H1 (cell line): ENCODE measurements around the gene MT1X. TPM values are rescaled to one million over a fixed set of nuclear protein-coding genes. Genes with fewer than 3 reads are reported as not detected.

Experiments used
- CTCF ChIA-PET: fragments of 300-600 bp; sonication (Branson Sonifier 250); formaldehyde crosslinking; loops from one replicate; lab custom pipeline; 2021; ENCODE audit not compliant: partially characterized antibody; lab: Charles Lee
- POLR2A ChIA-PET: fragments of 300-600 bp; sonication (Branson Sonifier 250); formaldehyde crosslinking; loops from one replicate; lab custom pipeline; 2021; ENCODE audit warnings: inconsistent platforms; ENCODE audit not compliant: partially characterized antibody; lab: Charles Lee
- DNase-seq, 2 experiments: peaks; one replicate each; pipeline versions ENCODE4 v3.0.0 to v3.0.0-alpha.2; 2010 to 2022; ENCODE audit warnings: low spot score in 2 of 2, low read depth in 1 of 2, mixed read lengths in 1 of 2
- FAIRE-seq: peaks from 2 replicates; lab custom pipeline; 2011; peaks lifted over from hg19 to GRCh38; lab: Jason Lieb, UNC
- H2AFZ ChIP-seq: 2 replicates; pipeline ENCODE4 v1.8.1; 2012; ENCODE audit warnings: low read length, inconsistent platforms
- H2AK5ac ChIP-seq: 2 replicates; pipeline ENCODE4 v1.6.1; 2013; ENCODE audit warnings: low read depth, low read length
- H2BK120ac ChIP-seq: replicated peaks from 2 replicates; pipeline ENCODE3; 2013; ENCODE audit warnings: low read depth, low read length, inconsistent platforms
- H2BK12ac ChIP-seq: 2 replicates; pipeline ENCODE4 v1.6.1; 2013; ENCODE audit warnings: low read depth, low read length
- H2BK15ac ChIP-seq: 2 replicates; pipeline ENCODE4 v1.6.1; 2013; ENCODE audit warnings: low read length
- H2BK20ac ChIP-seq: 2 replicates; pipeline ENCODE4 v1.6.1; 2013; ENCODE audit warnings: low read length
- H2BK5ac ChIP-seq: 2 replicates; pipeline ENCODE4 v1.6.1; 2013; ENCODE audit warnings: low read depth, low read length
- H3K14ac ChIP-seq: 2 replicates; pipeline ENCODE4 v1.6.1; 2013; ENCODE audit warnings: inconsistent platforms; ENCODE audit not compliant: insufficient read length
- H3K18ac ChIP-seq: 2 replicates; pipeline ENCODE4 v1.6.1; 2013; ENCODE audit warnings: low read length; ENCODE audit errors: extremely low read depth
- H3K23ac ChIP-seq: 2 replicates; pipeline ENCODE4 v1.6.1; 2013; ENCODE audit warnings: inconsistent platforms; ENCODE audit not compliant: insufficient read length
- H3K23me2 ChIP-seq: 2 replicates; pipeline ENCODE4 v1.6.1; 2013; ENCODE audit warnings: low read depth, low read length
- H3K27ac ChIP-seq: 2 replicates; pipeline ENCODE4 v1.6.1; 2011; ENCODE audit warnings: low read depth, low read length, inconsistent platforms
- H3K27me3 ChIP-seq, 4 experiments: replicated peaks in 1 of 4; 1 replicate in 1 of 4; 2 replicates in 3 of 4; pipeline versions ENCODE4 v1.6.1 to v1.8.1; 2011 to 2013; ENCODE audit warnings: low read length in 3 of 4, mild to moderate bottlenecking in 3 of 4, inconsistent platforms in 2 of 4, mixed read lengths in 2 of 4, moderate library complexity in 1 of 4; ENCODE audit not compliant: control insufficient read depth in 3 of 4, insufficient read depth in 3 of 4; ENCODE audit errors: extremely low read depth in 1 of 4
- H3K36me3 ChIP-seq, 4 experiments: 2 replicates each; pipeline versions ENCODE4 v1.6.1 to v1.8.1; 2011 to 2013; ENCODE audit warnings: mild to moderate bottlenecking in 4 of 4, low read length in 3 of 4, moderate library complexity in 2 of 4, control low read depth in 1 of 4, inconsistent platforms in 1 of 4; ENCODE audit not compliant: insufficient read depth in 4 of 4, control insufficient read depth in 2 of 4
- H3K4ac ChIP-seq: replicated peaks from 2 replicates; pipeline ENCODE3; 2013; ENCODE audit warnings: low read length, low read depth, mixed read lengths, inconsistent platforms; ENCODE audit not compliant: insufficient read length
- H3K4me1 ChIP-seq, 4 experiments: replicated peaks in 1 of 4; 1 replicate in 1 of 4; 2 replicates in 3 of 4; pipeline versions ENCODE4 v1.6.1 to v1.8.1; 2011 to 2013; ENCODE audit warnings: low read length in 3 of 4, inconsistent platforms in 2 of 4, mixed read lengths in 1 of 4; ENCODE audit not compliant: insufficient read depth in 4 of 4, control insufficient read depth in 3 of 4
- H3K4me2 ChIP-seq, 2 experiments: 2 replicates each; pipeline versions ENCODE4 v1.6.1 to v1.8.1; 2011 to 2013; ENCODE audit warnings: low read depth in 2 of 2, low read length in 2 of 2, control low read depth in 1 of 2, inconsistent platforms in 1 of 2, mild to moderate bottlenecking in 1 of 2; ENCODE audit not compliant: insufficient read depth in 1 of 2
- H3K4me3 ChIP-seq, 4 experiments: fragments of 200-600, 300-600 bp in 1 of 4; sonication (generic), shearing (Covaris generic), sonication (Bioruptor Twin) in 1 of 4; 2 replicates each; pipeline versions ENCODE4 v1.5.1 to v1.8.1; 2011 to 2016; ENCODE audit warnings: low read length in 4 of 4, low read depth in 3 of 4, control low read depth in 2 of 4, inconsistent platforms in 2 of 4, mild to moderate bottlenecking in 2 of 4, mixed read lengths in 1 of 4, moderate library complexity in 1 of 4; ENCODE audit not compliant: insufficient read depth in 2 of 4; ENCODE audit errors: extremely low read depth in 1 of 4
- H3K56ac ChIP-seq: replicated peaks from 2 replicates; pipeline ENCODE3; 2013; ENCODE audit warnings: low read depth, mild to moderate bottlenecking, mixed read lengths, low read length, inconsistent platforms; ENCODE audit not compliant: insufficient read length
- H3K79me1 ChIP-seq: 2 replicates; pipeline ENCODE4 v1.6.1; 2013; ENCODE audit warnings: low read depth, low read length, control low read depth
- H3K79me2 ChIP-seq, 2 experiments: 2 replicates each; pipeline versions ENCODE4 v1.6.1 to v1.8.1; 2012 to 2013; ENCODE audit warnings: low read length in 2 of 2, mild to moderate bottlenecking in 2 of 2, inconsistent platforms in 1 of 2; ENCODE audit not compliant: insufficient read depth in 2 of 2, control insufficient read depth in 1 of 2
- H3K9ac ChIP-seq, 4 experiments: replicated peaks in 1 of 4; 1 replicate in 1 of 4; 2 replicates in 3 of 4; pipeline versions ENCODE4 v1.6.1 to v1.8.1; 2011 to 2013; ENCODE audit warnings: low read depth in 3 of 4, low read length in 3 of 4, control low read depth in 2 of 4, mild to moderate bottlenecking in 2 of 4, moderate library complexity in 2 of 4, inconsistent platforms in 1 of 4; ENCODE audit errors: extremely low read depth in 1 of 4
- H3K9me3 ChIP-seq, 2 experiments: 2 replicates each; pipeline versions ENCODE4 v1.6.1 to v1.8.1; 2012 to 2013; ENCODE audit warnings: mild to moderate bottlenecking in 2 of 2, moderate library complexity in 2 of 2, control low read depth in 1 of 2, inconsistent platforms in 1 of 2, low read depth in 1 of 2, low read length in 1 of 2, mixed read lengths in 1 of 2; ENCODE audit not compliant: insufficient read depth in 2 of 2
- H4K20me1 ChIP-seq, 2 experiments: replicated peaks in 1 of 2; 2 replicates each; pipeline versions ENCODE3 to v1.8.1; 2011 to 2013; ENCODE audit warnings: inconsistent platforms in 2 of 2, low read length in 2 of 2, mild to moderate bottlenecking in 1 of 2; ENCODE audit not compliant: insufficient read depth in 2 of 2, control insufficient read depth in 1 of 2
- H4K5ac ChIP-seq: 2 replicates; pipeline ENCODE4 v1.6.1; 2013; ENCODE audit warnings: low read length, low read depth, mixed read lengths, inconsistent platforms; ENCODE audit not compliant: insufficient read length
- H4K8ac ChIP-seq: 2 replicates; pipeline ENCODE4 v1.8.0; 2013; ENCODE audit warnings: mild to moderate bottlenecking, moderate library complexity, low read length, inconsistent platforms; ENCODE audit not compliant: insufficient read depth; ENCODE audit errors: extremely low read depth
- H4K91ac ChIP-seq: replicated peaks from 2 replicates; pipeline ENCODE3; 2013; ENCODE audit warnings: low read length, mixed read lengths, inconsistent platforms; ENCODE audit not compliant: insufficient read length
- EZH2 ChIP-seq: fragments of 200-600 bp; sonication (generic); IDR thresholded peaks from 2 replicates; pipeline ENCODE4 v1.7.1; 2012; ENCODE audit warnings: low read depth, mild to moderate bottlenecking, moderate library complexity, low read length, inconsistent platforms; ENCODE audit not compliant: severe bottlenecking
- KDM4A ChIP-seq: IDR thresholded peaks from one replicate; pipeline ENCODE4 v1.7.1; 2012; ENCODE audit warnings: low read depth, mild to moderate bottlenecking, moderate library complexity, low read length, inconsistent platforms; ENCODE audit not compliant: severe bottlenecking
- MAX ChIP-seq: IDR thresholded peaks from 2 replicates; pipeline ENCODE4 v1.6.1; 2012; ENCODE audit warnings: inconsistent platforms
- POLR2AphosphoS5 ChIP-seq: IDR thresholded peaks from 2 replicates; pipeline ENCODE4 v1.6.1; 2011; ENCODE audit warnings: low read depth, low read length
- POU5F1 ChIP-seq: IDR thresholded peaks from 2 replicates; pipeline ENCODE4 v1.6.1; 2011; ENCODE audit warnings: low read depth, mild to moderate bottlenecking, low read length, moderate library complexity
- SP4 ChIP-seq: IDR thresholded peaks from 2 replicates; pipeline ENCODE4 v1.6.1; 2012; ENCODE audit warnings: low read length, inconsistent platforms
- TAF1 ChIP-seq: IDR thresholded peaks from 2 replicates; pipeline ENCODE4 v1.6.1; 2011; ENCODE audit warnings: mild to moderate bottlenecking, low read depth, low read length
- TBP ChIP-seq: IDR thresholded peaks from 2 replicates; pipeline ENCODE4 v1.6.1; 2011; ENCODE audit warnings: low read depth, low read length, improper control_type of control experiment
- TCF12 ChIP-seq: IDR thresholded peaks from 2 replicates; pipeline ENCODE4 v1.6.1; 2011; ENCODE audit warnings: low read depth, mild to moderate bottlenecking, low read length
- TEAD4 ChIP-seq: IDR thresholded peaks from 2 replicates; pipeline ENCODE4 v1.6.1; 2012; ENCODE audit warnings: low read depth, low read length, inconsistent platforms, mixed read lengths
- ZNF274 ChIP-seq: IDR thresholded peaks from 2 replicates; pipeline ENCODE4 v1.7.0; 2012; ENCODE audit warnings: low read length, borderline replicate concordance; ENCODE audit errors: extremely low read depth
- WGBS, 2 experiments: shearing (Covaris generic) in 1 of 2; methylation state at CpG; one replicate each; pipeline versions ENCODE4 v1.1.6 to v1.1.7; 2013 to 2015; ENCODE audit warnings: low lambda C conversion rate in 2 of 2, mixed read lengths in 2 of 2, inconsistent platforms in 1 of 2, low coverage in 1 of 2, missing lambda C conversion rate in 1 of 2; ENCODE audit not compliant: insufficient replicate concordance in 2 of 2, insufficient coverage in 1 of 2, insufficient read length in 1 of 2; ENCODE audit errors: extremely low coverage in 1 of 2, missing lambda C conversion rate in 1 of 2; 5-methylcytosine and 5-hydroxymethylcytosine counted together
- polyA plus RNA-seq, 7 experiments: library from polyadenylated mRNA; depleted of rRNA in 3 of 7; stranded (reverse) in 5 of 7; unstranded in 2 of 7; fragments of >200 nt in 5 of 7; fragments of 200-250 nt in 2 of 7; gene quantifications; 1 replicate in 5 of 7; 2 replicates in 1 of 7; 4 replicates in 1 of 7; pipeline versions ENCODE4 v1.2.1 to v1.2.3, GENCODE V29; 2011 to 2013; ENCODE audit warnings: missing spikeins in 2 of 7, mixed read lengths in 2 of 7
- total RNA-seq: library from RNA; stranded (reverse); fragmentation: NEBNext Ultra II Directional; extraction: Animal tissue kit (Norgen Biotek cat#: 25700); gene quantifications from 2 replicates; pipeline ENCODE4 v1.2.1, GENCODE V29; 2021

The MT1X gene
- total and polyA plus RNA-seq, 2 of the 8 experiments (the other 6 are each of a cell fraction or from before 2014, with no cell fraction given), result 52.4 to 1,060 TPM

- Histone ChIP-seq H3K79me2 (no peaks in the 10 kb centered on the region), H2BK20ac (peak within 1 kb of the TSS; percentile 53; the same call in 1 of the 2 replicates), H2AK5ac (peak within 1 kb of the TSS; percentile 68; the same call in 1 of the 2 replicates), H3K23me2 (peaks cover 12% of the 10 kb centered on the region; the same call in 1 of the 2 replicates), H3K27ac (no peak within 1 kb of the TSS), H3K23ac (no peak within 1 kb of the TSS), H2BK15ac (peak within 1 kb of the TSS; percentile 88; the same call in 1 of the 2 replicates), H3K9me3 (no peaks in the 10 kb centered on the region), H2BK12ac (peak within 1 kb of the TSS; percentile 85; the same call in 1 of the 2 replicates), H3K9ac (no peak within 1 kb of the TSS; a peak in 1 of 7 replicates), H3K4me2 (peak within 1 kb of the TSS; percentile 74 to 92), H4K8ac (peak within 1 kb of the TSS; percentile 36; the same call in 1 of the 2 replicates), H2BK5ac (peak within 1 kb of the TSS; percentile 37; the same call in 1 of the 2 replicates), H3K36me3 (no peaks in the 10 kb centered on the region), H3K27me3 (peaks cover 81 to 98% (median 93%) of the 10 kb centered on the region in 4 experiments), H3K4ac (no peak within 1 kb of the TSS), H3K4me3 (peak within 1 kb of the TSS; percentile 13 to 53 (median 16); a peak in 5 of 8 replicates), H3K56ac (no peak within 1 kb of the TSS), H3K14ac (no peak within 1 kb of the TSS), H4K20me1 (peaks cover 2 to 9% of the 10 kb centered on the region in 2 experiments), H3K4me1 (peaks cover 3 to 16% (median 12%) of the 10 kb centered on the region in 4 experiments), H2AFZ (no peak within 1 kb of the TSS), H4K91ac (no peak within 1 kb of the TSS), H4K5ac (no peak within 1 kb of the TSS), H3K79me1 (no peaks in the 10 kb centered on the region), H3K18ac (no peak within 1 kb of the TSS), H2BK120ac (no peak within 1 kb of the TSS)
- POLR2A ChIA-PET, result interaction anchor here (0.6 to 13.9 kb wide), 16 partner anchors 13 to 208 kb away, joined by 3 to 205 read pairs (median 4); partner anchors contain the start of genes MT1B, MT1E, MT1F and MT1M
- DNase-seq, result peak in 1 of 2 experiments; percentile 70
- FAIRE-seq, result no peak
- CTCF ChIA-PET, result interaction anchor here (0.8 to 4.6 kb wide), 10 partner anchors 11 to 91 kb away, joined by 3 to 29 read pairs (median 4); partner anchors contain the start of gene MT1M
- 4% methylated on average over 45 of the region's 46 CpGs; no CpG with 5 or more reads in 1 of the 2 experiments for WGBS, 2 experiments
- TF ChIP-seq ZNF274 (no peak), EZH2 (peak; percentile 66), POLR2AphosphoS5 (no peak), KDM4A (peak; percentile 38), TEAD4 (no peak), SP4 (no peak), POU5F1 (no peak), TBP (peak; percentile 80), MAX (no peak), TAF1 (no peak), TCF12 (no peak)
Measured at GRCh38 chr16:56667581-56668571, 14.4 kb upstream of the MT1X start, which contains the start of gene MT1G. Gene MT1G, minus strand, starts transcription at chr16:56668065. Its CDS starts 72 bp downstream, at chr16:56667993.
